22Rv1 (cell line): ENCODE data around the gene P2RY14.
"Not testable (repeated sequence)": the region's sequence is repeated elsewhere in the genome, so short reads cannot be mapped to it uniquely, and the experiment has no call there.

ENCODE experiments used
- H3K27ac ChIP-seq: fragments of 450-650 bp; 2 replicates; pipeline ENCODE4 v1.5.1; 2017
- ZFX ChIP-seq: fragments of 450-650 bp; IDR thresholded peaks from 2 replicates; pipeline ENCODE4 v1.6.1; 2017; ENCODE audit warnings: antibody characterized with exemption, borderline replicate concordance
- TF ChIP-seq, protein P1 (sequence below): fragments of 450-650 bp; IDR thresholded peaks from 2 replicates; pipeline ENCODE4 v1.5.1; 2017; ENCODE audit warnings: mild to moderate bottlenecking

P2RY14 gene

DNA sequence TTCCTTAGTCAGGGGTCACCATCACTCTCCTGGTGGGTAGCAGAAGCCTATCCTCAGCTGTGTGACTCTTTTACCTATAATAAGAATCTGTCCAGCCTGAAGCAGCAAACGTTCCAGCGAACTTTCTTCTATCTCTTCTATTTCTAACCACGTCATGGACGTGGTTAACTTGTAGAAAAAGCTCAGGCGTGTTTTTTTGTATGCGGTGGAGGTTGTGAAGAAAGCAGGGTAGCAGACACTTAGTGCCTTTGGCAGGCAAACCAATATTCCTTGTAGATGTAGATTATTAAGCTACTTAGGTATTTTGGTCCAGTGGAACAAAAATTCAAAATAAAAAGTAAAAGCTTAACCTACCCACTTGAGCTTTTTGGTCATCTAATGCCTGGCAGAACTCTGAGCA, 43.5 kb downstream of the P2RY14 start:
- TF ChIP-seq, protein P1, sequence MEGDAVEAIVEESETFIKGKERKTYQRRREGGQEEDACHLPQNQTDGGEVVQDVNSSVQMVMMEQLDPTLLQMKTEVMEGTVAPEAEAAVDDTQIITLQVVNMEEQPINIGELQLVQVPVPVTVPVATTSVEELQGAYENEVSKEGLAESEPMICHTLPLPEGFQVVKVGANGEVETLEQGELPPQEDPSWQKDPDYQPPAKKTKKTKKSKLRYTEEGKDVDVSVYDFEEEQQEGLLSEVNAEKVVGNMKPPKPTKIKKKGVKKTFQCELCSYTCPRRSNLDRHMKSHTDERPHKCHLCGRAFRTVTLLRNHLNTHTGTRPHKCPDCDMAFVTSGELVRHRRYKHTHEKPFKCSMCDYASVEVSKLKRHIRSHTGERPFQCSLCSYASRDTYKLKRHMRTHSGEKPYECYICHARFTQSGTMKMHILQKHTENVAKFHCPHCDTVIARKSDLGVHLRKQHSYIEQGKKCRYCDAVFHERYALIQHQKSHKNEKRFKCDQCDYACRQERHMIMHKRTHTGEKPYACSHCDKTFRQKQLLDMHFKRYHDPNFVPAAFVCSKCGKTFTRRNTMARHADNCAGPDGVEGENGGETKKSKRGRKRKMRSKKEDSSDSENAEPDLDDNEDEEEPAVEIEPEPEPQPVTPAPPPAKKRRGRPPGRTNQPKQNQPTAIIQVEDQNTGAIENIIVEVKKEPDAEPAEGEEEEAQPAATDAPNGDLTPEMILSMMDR: no peak
- no peak for TF ChIP-seq ZFX
- no peak overlapping the region for H3K27ac ChIP-seq

- TF ChIP-seq, protein P1: no peak
- TF ChIP-seq ZFX: no peak
- no peak overlapping the region for H3K27ac ChIP-seq
These were observed 45.4 kb downstream of the P2RY14 start for GRCh38 chr3:151232991-151233390.

DNA sequence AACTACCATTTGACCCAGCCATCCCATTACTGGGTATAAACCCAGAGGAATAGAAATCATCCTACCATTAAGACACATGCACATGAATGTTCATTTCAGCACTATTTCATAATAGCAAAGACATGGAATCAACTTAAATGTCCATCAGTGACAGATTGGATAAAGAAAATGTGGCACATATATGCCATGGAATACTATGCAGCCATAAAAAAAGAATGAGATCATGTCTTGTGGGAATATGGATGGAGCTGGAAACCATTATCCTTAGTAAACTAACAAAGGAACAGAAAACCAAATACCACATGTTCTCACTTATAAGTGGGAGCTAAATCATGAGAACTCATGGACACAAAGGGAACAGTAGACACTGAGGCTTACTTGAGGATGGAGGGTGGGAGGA, 45.9 kb downstream of the P2RY14 start:
- H3K27ac ChIP-seq: not testable (repeated sequence)

DNA sequence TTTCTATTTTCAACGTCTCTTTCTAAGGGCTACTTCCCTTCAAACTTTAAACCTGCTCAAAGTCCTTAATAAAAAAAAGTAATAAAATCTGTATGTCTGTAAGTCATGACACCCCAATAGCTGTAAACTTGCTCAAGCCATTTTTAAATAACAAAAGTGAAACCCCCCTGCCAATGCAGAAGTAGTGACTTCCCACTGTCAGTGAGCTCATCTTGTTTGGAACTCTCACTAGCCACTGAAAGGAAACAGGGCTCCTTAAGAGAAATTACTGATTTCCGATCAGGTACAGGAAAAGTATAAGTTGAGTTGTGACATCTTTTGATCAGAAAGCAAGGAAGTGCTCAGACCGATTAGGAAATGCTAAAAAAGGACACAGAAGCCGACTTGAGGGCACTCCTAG, 47.7 kb downstream of the P2RY14 start:
- H3K27ac ChIP-seq: no peak overlapping the region
- TF ChIP-seq, protein P1: no peak
- no peak for TF ChIP-seq ZFX

DNA sequence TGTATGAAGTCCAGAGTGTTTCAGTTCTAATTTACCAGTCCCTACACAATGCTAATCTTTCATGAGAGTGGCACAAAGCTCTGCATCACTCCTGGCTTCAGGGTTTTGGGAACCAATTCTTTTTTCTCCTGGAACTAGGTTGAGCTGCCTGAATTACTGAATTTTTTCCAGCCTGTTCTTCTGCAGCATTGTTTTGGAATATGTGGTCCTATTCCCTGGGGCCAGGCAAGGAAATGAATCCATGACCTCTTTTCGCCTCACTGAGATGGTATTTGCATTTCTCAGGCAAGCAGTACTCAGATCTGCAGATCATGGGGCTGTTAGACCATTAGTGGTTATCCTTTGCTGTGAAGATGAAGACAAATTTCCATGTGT, 49.7 kb downstream of the P2RY14 start:
- TF ChIP-seq ZFX: no peak
- TF ChIP-seq, protein P1: no peak
- no peak overlapping the region for H3K27ac ChIP-seq

DNA sequence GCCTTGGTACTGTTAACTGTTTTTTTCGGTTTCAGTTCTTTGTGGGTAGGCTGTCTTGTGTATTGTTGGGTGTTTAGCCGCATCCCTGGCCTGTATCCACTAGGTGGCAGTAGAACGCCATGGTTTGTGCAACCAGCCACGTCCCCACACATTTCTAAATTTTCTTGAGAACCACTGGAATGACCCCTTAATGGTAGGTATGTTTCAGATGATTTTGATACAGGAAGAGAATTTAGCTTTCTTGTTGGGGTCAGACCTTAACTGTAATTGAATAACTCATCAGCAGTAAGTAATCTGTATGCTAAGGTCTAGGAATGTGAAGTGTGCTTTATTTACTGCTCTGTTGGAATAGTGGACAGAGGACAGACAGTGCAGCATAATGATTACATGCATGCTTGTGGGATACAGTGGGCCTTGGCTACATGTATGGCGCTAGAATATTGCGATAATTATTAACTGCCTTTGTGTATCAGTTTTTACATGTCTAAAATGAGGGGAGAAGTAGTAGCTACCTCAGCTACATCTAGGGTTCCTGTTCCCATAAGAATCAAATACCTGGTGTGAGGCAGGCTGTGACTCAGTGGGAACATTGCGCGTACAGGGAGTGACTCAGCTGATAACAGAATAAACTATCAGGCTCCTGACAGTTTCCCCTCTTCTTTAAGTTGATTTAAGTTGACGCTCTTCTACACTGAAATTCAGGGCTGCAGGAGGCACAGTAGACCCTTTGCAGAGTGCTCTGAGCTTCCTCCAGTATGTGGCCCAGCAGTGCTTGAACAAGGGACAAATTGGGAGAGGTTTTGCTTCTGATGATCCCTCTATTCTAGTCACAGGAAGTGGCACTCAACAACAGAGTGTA, 50.3 kb downstream of the P2RY14 start:
- TF ChIP-seq, protein P1: peak; percentile 87
- TF ChIP-seq ZFX: no peak
- no peak overlapping the region for H3K27ac ChIP-seq

GRCh38 chr3:151227266-151227806, 51.0 kb downstream of the P2RY14 start:
- TF ChIP-seq ZFX: no peak
- TF ChIP-seq, protein P1: no peak
- no peak overlapping the region for H3K27ac ChIP-seq
